Ammon's horn (tissue), 1 donor: ENCODE results near the gene GJB4.
"Not testable (repeated sequence)": the region's sequence is repeated elsewhere in the genome, so short reads cannot be mapped to it uniquely, and the experiment has no call there.

ENCODE experiments used
- DNase-seq: peaks from one replicate; pipeline ENCODE4 v3.0.0-alpha.2; 2016; ENCODE audit warnings: low spot score

The GJB4 gene

DNA sequence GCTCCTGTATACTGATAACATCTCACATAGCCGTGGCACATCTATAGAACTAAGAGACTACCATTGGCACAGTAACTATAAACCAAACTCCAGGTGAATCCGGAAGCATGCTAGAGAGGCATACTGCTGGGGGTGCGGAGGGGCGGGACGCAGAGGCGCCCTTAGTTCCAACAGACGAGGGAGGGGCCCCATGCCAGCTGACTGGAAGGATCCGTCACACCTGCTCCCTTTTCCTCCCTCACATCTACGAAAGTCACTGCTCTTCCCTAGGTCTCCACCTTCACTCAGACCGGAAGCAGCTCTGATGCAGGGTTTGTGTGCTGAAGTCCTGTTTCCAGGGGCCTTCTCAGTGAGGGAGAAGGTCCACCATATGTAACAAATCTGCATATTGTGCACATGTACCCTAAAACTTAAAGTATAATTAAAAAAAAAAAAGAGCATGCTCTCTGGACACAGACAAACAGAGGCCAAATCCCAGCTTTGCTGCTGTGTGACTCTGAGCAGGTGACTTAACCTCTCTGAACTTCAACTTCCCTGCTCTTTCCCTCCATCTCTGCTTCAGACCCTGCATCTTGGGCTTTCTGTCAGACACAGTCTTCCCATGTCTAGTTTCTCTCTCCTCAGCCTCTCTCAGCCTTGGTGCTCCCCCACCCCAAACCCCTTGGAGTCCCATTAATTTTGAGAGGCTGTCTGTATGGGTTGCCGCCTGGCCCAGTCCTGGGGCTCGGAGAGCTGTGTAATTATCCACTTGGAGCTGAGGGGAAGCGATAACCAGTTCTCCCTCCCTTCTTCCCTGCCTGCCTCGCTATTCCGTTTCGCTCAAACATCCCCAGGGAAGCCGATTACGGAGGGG, 12.5 kb upstream of the GJB4 start:
- DNase-seq: no peak

- no peak for DNase-seq
Measured at GRCh38 chr1:34747638-34747941, 11.9 kb upstream of the GJB4 start.

DNA sequence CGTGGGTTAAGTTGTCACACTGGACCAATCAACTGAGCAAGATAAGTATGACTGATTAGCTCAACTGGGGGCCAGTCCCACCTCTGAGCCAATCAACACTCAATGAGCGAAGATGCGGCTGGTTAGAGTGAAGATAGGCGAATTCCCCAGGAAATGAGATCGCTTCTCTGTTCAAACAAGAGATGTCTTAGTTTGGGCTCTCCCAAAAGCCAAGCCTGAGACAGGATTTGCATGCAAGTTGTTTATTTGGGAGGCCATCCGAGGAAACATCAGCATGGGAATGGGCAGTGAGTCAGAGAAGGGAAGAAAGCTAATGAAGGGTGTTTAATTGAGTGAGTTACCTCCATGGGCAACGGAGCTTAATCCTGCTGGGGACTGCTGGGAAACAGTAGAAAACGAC, 9.5 kb upstream of the GJB4 start:
- no peak for DNase-seq

- no peak for DNase-seq
Measured at GRCh38 chr1:34750610-34751009, 8.9 kb upstream of the GJB4 start.

DNA sequence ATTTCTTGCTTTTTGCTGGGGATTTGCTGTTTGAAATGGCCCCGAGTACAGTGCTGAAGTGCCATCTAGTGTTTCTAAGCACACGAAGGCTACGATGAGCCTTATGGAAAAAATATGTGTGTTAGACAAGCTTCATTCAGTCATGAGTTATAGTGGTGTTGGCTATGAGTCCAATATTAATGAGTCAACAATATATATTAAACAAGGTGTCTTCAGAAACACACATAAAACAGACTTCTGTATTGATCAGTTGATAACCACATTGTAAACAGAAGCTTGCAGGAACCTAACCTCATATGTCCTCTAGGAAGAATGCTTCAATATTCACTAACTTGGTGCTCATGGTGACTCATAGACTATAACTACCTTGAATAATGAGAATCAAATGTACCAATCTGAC, 6.4 kb upstream of the GJB4 start:
- no peak for DNase-seq

DNA sequence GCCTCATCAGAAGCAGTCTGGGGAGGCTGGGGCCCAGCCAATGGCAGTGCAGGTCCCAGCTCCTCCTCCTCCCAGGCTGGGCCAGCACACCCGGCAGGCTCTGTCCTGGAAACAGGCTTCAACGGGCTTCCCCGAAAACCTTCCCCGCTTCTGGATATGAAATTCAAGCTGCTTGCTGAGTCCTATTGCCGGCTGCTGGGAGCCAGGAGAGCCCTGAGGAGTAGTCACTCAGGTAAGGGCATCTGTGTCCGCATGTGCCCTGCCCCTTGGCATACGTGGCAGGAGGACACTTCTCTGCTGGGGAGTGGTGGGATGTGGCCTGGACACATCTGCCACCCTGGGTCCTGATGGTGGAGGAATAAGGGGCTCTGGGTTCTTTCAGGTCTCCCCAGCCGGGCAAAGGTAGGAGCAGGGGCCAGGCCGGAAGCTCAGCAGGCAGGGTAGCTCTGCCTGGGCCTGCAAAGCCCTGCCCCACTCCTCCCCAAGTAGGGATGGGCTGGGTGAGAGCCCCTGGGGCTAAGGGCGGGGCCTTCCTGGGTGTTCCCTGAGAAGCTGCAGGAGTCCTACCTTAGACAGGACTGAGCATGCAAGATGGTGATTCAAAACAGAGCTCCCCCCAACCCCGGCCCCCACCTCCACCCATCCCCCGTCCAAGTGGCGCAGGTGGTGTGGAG, 4.4 kb upstream of the GJB4 start, which contains the start of gene GJB5:
TSS of gene GJB5 (plus strand) at position 84 of the 674 bp plus-strand sequence. CDS start 2,284 bp downstream, outside the sequence.
- no peak for DNase-seq

DNA sequence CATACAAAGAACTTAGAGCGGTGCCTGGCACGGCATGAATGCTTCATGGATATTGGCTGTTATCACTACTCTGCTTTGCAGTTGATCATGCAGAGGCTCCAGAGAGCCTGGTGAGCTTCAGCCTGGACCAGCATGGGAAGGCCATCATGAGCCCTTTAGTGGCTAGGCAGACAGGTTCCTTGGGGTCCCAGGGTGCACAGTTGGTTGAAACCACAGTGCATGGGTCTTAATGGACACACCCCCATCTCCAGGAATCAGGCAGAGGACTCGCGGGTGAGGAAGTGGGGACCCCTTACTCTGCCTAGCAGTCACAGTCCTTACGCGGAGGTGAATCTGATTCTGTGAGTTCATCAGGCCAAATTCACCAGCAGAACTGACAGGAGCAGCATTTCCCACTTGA, 3.6 kb upstream of the GJB4 start:
- no peak for DNase-seq

DNA sequence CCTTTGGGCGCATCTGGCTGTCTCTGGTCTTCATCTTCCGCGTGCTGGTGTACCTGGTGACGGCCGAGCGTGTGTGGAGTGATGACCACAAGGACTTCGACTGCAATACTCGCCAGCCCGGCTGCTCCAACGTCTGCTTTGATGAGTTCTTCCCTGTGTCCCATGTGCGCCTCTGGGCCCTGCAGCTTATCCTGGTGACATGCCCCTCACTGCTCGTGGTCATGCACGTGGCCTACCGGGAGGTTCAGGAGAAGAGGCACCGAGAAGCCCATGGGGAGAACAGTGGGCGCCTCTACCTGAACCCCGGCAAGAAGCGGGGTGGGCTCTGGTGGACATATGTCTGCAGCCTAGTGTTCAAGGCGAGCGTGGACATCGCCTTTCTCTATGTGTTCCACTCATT, 2.2 kb upstream of the GJB4 start:
- no peak for DNase-seq

GRCh38 chr1:34758751-34759150, 789 bp upstream of the GJB4 start:
- DNase-seq: no peak

DNA sequence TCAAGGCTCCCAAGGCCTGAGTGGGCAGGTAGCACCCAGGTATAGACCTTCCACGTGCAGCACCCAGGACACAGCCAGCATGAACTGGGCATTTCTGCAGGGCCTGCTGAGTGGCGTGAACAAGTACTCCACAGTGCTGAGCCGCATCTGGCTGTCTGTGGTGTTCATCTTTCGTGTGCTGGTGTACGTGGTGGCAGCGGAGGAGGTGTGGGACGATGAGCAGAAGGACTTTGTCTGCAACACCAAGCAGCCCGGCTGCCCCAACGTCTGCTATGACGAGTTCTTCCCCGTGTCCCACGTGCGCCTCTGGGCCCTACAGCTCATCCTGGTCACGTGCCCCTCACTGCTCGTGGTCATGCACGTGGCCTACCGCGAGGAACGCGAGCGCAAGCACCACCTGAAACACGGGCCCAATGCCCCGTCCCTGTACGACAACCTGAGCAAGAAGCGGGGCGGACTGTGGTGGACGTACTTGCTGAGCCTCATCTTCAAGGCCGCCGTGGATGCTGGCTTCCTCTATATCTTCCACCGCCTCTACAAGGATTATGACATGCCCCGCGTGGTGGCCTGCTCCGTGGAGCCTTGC, 1.7 kb downstream of the GJB4 start:
- no peak for DNase-seq

GRCh38 chr1:34761776-34762307, 2.3 kb downstream of the GJB4 start:
- no peak for DNase-seq

GRCh38 chr1:34762474-34763141, 3.1 kb downstream of the GJB4 start:
- no peak for DNase-seq

DNA sequence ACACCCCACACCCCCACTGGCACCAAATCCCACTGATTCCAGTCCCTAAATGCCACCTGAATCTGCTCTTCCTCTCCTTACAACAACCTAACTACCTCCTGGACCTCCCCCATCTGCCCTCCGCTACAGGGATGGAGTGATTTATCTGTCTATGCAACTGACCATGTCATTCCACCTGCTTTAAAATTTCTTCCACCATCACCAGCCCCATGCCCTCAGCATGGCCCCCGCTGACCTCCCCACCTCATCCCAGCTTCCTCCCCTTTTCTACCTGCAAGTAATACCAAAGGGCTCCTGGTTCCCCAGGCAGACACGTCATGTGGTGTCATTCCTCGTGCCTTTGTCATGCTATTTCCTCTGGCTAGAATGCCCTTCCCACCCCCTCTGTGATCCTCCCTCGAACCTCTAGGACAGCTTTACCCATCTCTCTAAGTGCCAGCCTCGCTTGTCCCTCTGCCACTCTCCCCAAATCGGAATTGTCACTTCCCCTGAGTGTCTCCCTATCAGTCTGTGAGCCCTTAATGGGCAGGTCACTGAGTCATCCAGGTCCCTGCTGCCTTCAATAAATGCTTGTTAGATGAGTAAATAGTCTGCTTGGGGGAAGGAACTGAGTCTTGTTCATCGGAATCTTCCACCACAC, 3.7 kb downstream of the GJB4 start:
- no peak for DNase-seq

GRCh38 chr1:34768856-34769255, 9.3 kb downstream of the GJB4 start:
- DNase-seq: no peak

GRCh38 chr1:34770891-34771504, 11.5 kb downstream of the GJB4 start:
- peak; percentile 80 for DNase-seq

DNA sequence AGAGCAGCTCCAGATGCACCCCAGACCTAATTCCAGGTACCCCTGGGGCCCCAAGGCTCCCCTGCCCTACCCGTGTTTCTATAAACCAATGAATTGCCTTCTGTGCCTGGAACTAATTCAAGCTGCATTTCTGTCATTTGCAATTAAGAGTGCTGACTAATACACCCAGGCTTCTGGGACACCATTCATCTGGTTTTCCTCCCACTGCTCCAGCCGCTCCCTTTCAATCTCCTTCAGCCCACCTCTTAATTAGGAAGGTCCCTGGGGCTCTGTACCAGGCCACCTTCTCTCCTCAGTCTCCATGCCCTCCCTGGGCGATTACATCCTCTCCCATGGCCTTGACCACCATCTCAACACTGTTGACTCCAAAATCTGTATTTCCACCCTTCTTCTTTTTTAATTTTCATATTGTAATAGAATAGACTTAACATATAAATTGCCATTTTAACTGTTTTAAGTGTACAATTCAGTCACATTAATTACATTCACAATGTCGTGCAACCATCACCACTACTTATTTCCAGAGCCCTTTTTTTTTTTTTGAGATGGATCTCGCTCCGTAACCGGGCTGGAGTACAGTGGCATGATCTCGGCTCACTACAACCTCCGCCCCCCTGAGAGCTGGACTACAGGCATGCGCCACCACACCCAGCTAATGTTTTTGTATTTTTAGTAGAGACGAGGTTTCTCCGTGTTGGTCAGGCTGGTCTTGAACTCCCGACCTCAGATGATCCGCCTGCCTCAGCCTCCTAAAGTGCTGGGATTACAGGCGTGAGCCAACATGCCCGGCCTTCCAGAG, 12.2 kb downstream of the GJB4 start:
- DNase-seq: peak; percentile 49

DNA sequence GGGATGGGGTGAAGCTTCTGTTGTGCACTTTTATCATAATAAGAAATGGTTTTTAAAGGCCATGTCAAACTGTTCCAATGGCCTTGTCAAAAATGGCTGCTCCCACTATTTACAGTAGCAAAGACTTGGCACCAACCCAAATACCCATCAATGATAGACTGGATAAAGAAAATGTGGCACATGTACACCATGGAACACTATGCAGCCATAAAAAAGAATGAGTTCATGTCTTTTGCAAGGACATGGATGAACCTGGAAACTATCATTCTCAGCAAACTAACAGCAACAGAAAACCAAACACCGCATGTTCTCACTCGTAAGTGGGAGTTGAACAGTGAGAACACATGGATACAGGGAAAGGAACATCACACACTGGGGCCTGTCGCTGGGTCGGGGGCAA, 13.6 kb downstream of the GJB4 start:
- not testable (repeated sequence) for DNase-seq

DNA sequence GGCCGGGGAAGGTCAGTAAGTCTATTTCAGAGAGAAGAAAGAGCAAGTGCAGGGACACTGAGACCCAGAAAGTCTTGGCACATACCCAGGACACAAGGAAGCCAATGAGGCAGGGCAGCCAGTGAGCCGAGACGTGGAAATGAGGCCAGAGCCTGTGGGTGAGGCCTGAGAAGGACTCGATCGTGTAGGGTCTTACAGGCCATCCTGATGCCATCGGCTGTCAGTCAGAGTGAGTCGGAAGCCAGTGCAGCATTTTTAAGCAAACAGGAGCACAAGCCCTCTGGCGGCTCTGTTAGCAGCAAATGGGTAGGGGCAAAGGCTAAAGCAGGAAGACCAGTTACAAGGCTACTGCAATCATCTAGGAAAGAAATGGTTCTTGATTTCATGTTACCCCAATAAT, 15.4 kb downstream of the GJB4 start:
- DNase-seq: no peak

GRCh38 chr1:34776911-34777310, 17.4 kb downstream of the GJB4 start:
- no peak for DNase-seq

DNA sequence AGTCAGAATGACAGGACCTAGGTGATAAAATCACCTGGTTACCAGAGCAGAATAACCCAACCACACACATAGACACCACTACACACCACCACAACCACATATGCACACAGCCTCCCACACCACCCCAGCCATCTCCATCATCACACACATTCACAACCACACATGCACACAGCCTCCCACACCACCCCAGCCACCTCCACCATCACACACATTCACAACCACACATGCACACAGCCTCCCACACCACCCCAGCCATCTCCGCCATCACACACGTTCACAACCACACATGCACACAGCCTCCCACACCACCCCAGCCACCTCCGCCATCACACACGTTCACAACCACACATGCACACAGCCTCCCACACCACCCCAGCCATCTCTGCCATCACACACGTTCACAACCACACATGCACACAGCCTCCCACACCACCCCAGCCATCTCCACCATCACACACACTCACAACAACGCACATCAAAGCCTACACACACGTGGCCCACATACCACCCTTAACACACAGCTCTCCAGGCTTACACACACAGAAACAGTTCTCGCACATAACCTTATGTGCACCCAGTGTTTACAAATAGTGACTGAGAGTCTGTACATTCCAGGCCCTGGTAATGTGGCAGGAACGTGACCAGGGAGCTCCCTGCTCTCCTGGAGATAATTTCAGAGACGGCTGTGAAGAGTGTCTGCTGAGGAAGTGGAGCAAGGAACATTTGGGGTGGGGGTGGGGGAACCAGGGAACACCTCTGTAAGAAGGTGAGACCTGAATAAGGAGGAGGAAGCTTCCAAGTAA, 18.2 kb downstream of the GJB4 start:
- no peak for DNase-seq
